ENCODE results near the gene GLDN. TPM values are rescaled to one million over a fixed set of nuclear protein-coding genes. Genes with fewer than 3 reads are reported as not detected.

Gene GLDN
- total and polyA plus RNA-seq, 10 of the 15 experiments (the other 5 are each of a cell fraction or from before 2014, with no cell fraction given) = 0.13 TPM; not detected in 9

GRCh38 chr15:51378406-51378805, 37.0 kb downstream of the GLDN start:
- intact Hi-C loops (cut with micrococcal nuclease; ENCODE audit: unreplicated experiment) = no loop called here
- Histone ChIP-seq H3K36me3 (ENCODE audit: control insufficient read depth in 2 of 2, insufficient read depth in 2 of 2, low read length in 1 of 2) (no peaks in the 10 kb centered on the region), H3K27ac (ENCODE audit: control insufficient read depth, insufficient read depth) (no peak overlapping the region), H4K20me1 (ENCODE audit: control insufficient read depth, insufficient read depth) (no peaks in the 10 kb centered on the region), H3K9me3 (replicated peaks; ENCODE audit: control insufficient read depth, insufficient read depth, low read length) (no peaks in the 10 kb centered on the region), H3K4me2 (ENCODE audit: control insufficient read depth, insufficient read depth) (no peak overlapping the region), H3K9ac (ENCODE audit: control insufficient read depth, insufficient read depth, low read length) (no peak overlapping the region), H3K27me3 (replicated peaks in 1 of 2; ENCODE audit: control insufficient read depth in 2 of 2, insufficient read depth in 2 of 2, low read length in 1 of 2) (peaks cover 0 to 5% of the 10 kb centered on the region in 2 experiments; a peak in 3 of 4 replicates), H3K4me3 (no peak overlapping the region), H3K4me1 (ENCODE audit: control insufficient read depth, insufficient read depth, low read length) (no peaks in the 10 kb centered on the region), H3K79me2 (ENCODE audit: control insufficient read depth, insufficient read depth, low read length) (no peaks in the 10 kb centered on the region), H2AFZ (ENCODE audit: control insufficient read depth, low read depth, low read length) (no peak overlapping the region)
- DNase-seq (ENCODE audit: low read depth, low spot score) (no peak), ATAC-seq (no peak), FAIRE-seq (no peak)
- TF ChIP-seq STAT3 (IDR thresholded peaks at IDR 0.05; ENCODE audit: low read depth, low read length) = no peak
- no peak for TF ChIP-seq NFYA (IDR thresholded peaks at IDR 0.05; ENCODE audit: borderline replicate concordance, low read depth, low read length)
- no peak for TF ChIP-seq RCOR1 (conservative IDR thresholded peaks at IDR 0.05; ENCODE audit: low read depth, low read length)
- no peak for TF ChIP-seq ZNF207 (IDR thresholded peaks at IDR 0.05; ENCODE audit: borderline replicate concordance)
- no peak for TF ChIP-seq HDGF (IDR thresholded peaks at IDR 0.05)
- no peak for TF ChIP-seq PBX3 (IDR thresholded peaks at IDR 0.05; ENCODE audit: insufficient replicate concordance, low read depth, low read length)
- TF ChIP-seq POU2F2 (IDR thresholded peaks at IDR 0.05; ENCODE audit: borderline replicate concordance, low read depth, low read length) = no peak
- TF ChIP-seq SPI1 (IDR thresholded peaks at IDR 0.05; ENCODE audit: borderline replicate concordance, insufficient read depth, low read depth, low read length) = no peak
- TF ChIP-seq KAT2A (conservative IDR thresholded peaks at IDR 0.05; ENCODE audit: control insufficient read depth, low read depth, low read length) = no peak
- CTCF ChIA-PET = interaction anchor here (1.1 to 9.7 kb wide), 9 partner anchors 9 to 327 kb away, joined by 3 to 111 read pairs (median 8); no protein-coding TSS in a partner anchor
- in situ Hi-C loops (cut with MboI) = no loop called here
- POLR2A ChIA-PET = no interaction called here
- SMC1A ChIA-PET (ENCODE audit: uncharacterized antibody, unreplicated experiment) = interaction anchor here (1.2 to 5.6 kb wide), 5 partner anchors 10 to 215 kb away, joined by 3 to 60 read pairs (median 6); no protein-coding TSS in a partner anchor
- BruUV-seq (replicated peaks) = no TSS peak
- RAD21 ChIA-PET (ENCODE audit: unreplicated experiment) = interaction anchor here (1.6 to 4.3 kb wide), 3 partner anchors 91 to 215 kb away, joined by 5 to 32 read pairs (median 7); no protein-coding TSS in a partner anchor
- WGBS (ENCODE audit: insufficient coverage, insufficient replicate concordance, low lambda C conversion rate, missing lambda C conversion rate) = 72% methylated on average over 4 of the region's 4 CpGs
